Medulla oblongata (tissue), 1 donor: ENCODE measurements around the gene PITX2.
"Not testable (repeated sequence)": the region's sequence is repeated elsewhere in the genome, so short reads cannot be mapped to it uniquely, and the experiment has no call there.

ENCODE experiments used
- DNase-seq: peaks from one replicate; pipeline ENCODE4 v3.0.0-alpha.2; 2015; ENCODE audit errors: extremely low spot score

Gene PITX2

GRCh38 chr4:110611968-110612447 lies 10.9 kb downstream of the PITX2 start:
- DNase-seq: no peak

GRCh38 chr4:110610940-110611831 lies 11.7 kb downstream of the PITX2 start:
- DNase-seq: no peak

GRCh38 chr4:110610620-110610939 lies 12.3 kb downstream of the PITX2 start:
- DNase-seq: no peak

- DNase-seq: no peak
Measured at GRCh38 chr4:110609044-110609750, 13.7 kb downstream of the PITX2 start.

- DNase-seq: no peak
Measured at GRCh38 chr4:110605077-110605476, 17.8 kb downstream of the PITX2 start.

GRCh38 chr4:110602061-110602460 lies 20.8 kb downstream of the PITX2 start:
- DNase-seq: no peak

GRCh38 chr4:110597582-110597981 lies 25.3 kb downstream of the PITX2 start:
- no peak for DNase-seq

- DNase-seq: no peak
Measured at GRCh38 chr4:110596431-110596830, 26.4 kb downstream of the PITX2 start.

GRCh38 chr4:110595583-110595982 lies 27.3 kb downstream of the PITX2 start:
- no peak for DNase-seq

- no peak for DNase-seq
Measured at GRCh38 chr4:110589297-110589696, 33.6 kb downstream of the PITX2 start.

- no peak for DNase-seq
Measured at GRCh38 chr4:110587666-110588285, 35.1 kb downstream of the PITX2 start.

- peak; percentile 26 for DNase-seq
Measured at GRCh38 chr4:110586131-110586850, 36.6 kb downstream of the PITX2 start.

- not testable (repeated sequence) for DNase-seq
Measured at GRCh38 chr4:110576696-110577095, 46.2 kb downstream of the PITX2 start.
